Measurements from ENCODE around the gene LSM6.

The LSM6 gene
- total RNA-seq: 31.0 to 34.8 reads per million in 2 donors

- DNase-seq: peak; percentile 72
Observed at GRCh38 chr4:146175541-146176453, at the start of gene LSM6. Gene LSM6 (plus strand): TSS chr4:146175718. CDS start chr4:146182922, 7,204 bp downstream.

GRCh38 chr4:146132445-146132844, 43.1 kb upstream of the LSM6 start:
- no peak for DNase-seq

- DNase-seq: no peak
Observed at GRCh38 chr4:146134761-146135445, 40.6 kb upstream of the LSM6 start.

- DNase-seq: no peak
Observed at GRCh38 chr4:146135941-146136340, 39.6 kb upstream of the LSM6 start.

GRCh38 chr4:146142768-146143167, 32.8 kb upstream of the LSM6 start:
- no peak for DNase-seq

DNA sequence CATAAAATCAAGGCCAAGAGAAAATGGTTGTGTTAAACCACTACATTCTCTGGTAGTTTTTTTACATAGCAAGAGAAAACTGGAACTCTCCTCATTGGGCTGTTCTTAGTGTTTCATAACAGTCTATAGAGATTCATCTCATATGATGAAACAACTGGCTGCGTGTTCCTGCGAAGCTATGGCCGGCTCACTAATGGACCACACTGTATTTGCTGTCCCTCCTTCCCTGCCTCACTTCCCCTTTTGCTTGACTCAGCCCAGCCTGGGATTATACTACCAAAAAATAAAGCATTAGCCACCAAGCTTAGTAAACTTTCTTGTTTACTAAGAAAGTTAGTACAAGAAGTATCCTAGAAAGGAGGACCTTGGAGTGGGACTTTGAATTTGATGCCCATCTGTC, 31.6 kb upstream of the LSM6 start:
- DNase-seq: no peak

GRCh38 chr4:146146918-146147317, 28.6 kb upstream of the LSM6 start:
- DNase-seq: no peak

GRCh38 chr4:146148021-146148420, 27.5 kb upstream of the LSM6 start:
- DNase-seq: no peak

DNA sequence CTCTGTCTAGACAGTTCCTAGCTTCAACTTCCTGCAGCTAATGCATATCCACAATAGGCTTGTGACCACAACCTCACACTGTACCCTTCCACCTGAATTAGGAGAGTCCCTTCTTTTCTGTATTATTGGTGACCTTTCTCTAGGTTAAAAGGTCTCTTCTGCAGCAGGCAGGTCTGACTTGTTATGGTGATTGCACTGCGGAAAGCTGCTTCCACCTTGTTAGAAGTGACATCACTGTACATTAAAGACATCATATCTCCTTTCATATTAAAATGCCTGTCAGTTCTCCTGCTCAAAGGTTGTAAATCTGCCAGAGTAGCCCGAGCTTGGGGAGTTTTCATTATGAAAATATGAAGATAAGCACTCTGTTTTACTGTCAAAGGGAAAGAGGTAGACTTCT, 21.5 kb upstream of the LSM6 start:
- DNase-seq: no peak

DNA sequence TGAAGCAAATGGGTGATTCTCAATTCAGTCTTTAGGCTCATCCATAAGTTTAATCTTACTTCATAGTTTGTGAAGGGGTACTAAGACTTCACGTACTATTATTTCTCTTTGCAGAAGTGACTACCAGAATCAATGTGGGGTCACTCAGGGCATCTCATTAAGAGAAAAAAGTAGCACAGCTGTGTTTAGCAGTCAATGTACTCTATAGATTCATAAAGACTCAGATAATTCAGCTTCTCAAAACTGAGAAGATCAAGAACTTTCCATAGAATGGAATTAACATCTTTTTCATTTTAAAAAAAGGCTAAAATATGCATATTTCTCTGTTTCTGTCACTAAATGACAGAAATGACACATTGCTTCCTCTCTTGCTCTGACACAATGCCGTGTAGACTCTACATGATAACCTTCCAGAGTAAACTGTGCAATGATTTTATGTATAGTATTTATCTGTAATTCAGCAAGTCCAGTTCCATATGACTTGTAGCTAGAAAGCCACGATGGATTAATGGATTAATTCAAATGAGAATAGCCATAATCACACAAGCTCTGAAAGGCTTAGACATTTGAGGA, 20.3 kb upstream of the LSM6 start:
- DNase-seq: no peak

GRCh38 chr4:146158036-146158745, 17.3 kb upstream of the LSM6 start:
- no peak for DNase-seq

DNA sequence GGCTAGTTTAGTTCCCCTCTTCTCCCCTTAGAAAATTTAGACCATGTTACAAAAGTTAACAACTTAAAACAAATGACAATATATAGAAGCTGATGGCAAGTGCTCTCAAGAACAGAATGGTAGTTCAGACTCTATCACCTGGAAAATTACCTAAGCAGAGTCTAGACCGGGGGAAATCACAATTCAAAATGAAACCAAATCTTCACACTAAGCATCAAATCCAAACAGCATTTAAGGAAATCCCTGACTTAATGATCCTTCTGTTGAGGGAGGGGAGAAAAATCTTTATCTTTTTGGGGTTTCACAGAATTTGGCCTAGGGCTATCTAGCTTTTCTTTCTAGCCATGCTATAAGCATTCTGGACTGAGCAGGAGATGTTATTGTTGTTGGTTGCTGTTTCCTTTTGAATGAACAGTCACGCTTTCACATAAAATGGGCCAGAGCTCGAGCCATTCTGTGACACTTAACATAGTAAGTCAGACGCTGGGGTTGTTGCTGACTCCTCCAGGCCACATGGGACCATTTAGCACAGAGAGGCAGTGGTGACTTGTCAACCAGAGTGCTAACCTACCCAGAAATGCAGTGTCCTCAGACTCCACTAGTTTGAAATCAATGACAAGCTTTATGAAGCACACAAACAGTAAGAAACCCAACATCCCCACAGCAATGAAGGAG, 16.0 kb upstream of the LSM6 start:
- DNase-seq: no peak

GRCh38 chr4:146161243-146161642, 14.3 kb upstream of the LSM6 start:
- DNase-seq: no peak

DNA sequence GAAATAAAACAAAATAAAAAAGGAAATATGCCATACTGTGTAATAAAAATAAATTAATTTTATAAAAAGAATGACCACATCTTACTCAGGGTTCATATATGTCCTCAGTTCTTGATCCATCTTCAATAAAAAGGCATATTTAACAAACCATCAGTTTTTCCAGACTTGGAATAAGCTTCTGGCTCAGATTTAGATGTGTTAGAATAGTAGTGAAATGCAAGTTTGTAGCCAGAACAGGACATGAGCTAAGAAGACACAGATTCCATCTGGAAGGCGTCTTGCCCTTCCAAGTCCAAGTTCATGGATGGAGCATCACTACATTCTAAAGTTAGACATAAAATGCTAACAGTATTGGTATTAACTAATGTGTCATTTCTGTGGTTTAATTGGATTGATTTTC, 10.3 kb upstream of the LSM6 start:
- no peak for DNase-seq

- no peak for DNase-seq
Observed at GRCh38 chr4:146165840-146166239, 9.7 kb upstream of the LSM6 start.

DNA sequence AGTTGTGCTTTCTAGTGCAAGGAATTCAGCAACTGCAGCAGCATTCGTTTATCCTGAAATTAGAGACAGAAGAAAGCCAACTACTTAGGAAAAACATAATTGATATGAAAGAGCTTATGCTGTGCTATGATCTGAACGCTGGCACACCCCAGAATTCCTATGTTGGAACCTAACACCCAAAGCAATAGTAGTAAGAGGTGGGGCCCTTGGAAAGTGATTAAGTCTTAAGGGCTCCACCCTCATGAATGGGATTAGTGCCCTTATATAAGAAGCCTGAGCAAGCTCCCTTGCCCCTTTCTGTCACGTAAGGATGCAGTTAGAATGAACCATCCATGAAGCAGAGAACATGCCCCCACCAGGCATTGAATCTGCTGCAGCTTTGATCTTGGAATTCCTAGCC, 5.4 kb upstream of the LSM6 start:
- no peak for DNase-seq

DNA sequence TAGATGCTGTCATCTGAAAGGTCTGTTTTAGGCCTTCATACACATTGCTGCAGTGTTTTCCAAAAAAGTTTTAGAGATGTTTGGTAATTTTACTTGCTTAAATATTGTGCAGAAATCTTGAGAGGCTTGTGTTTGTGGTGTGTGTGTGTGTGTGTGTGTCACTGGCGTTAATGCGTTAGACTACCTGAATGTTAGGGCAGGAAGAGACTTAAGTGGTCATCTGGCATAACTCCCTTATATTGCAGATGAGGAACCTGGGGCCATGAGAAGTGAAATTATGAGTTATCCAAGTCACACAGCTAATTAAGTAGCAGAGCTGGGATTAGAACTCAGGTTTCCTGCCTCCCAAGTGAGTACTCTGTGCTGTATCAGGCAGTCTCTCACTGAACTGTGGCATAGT, 1.4 kb downstream of the LSM6 start:
- no peak for DNase-seq

DNA sequence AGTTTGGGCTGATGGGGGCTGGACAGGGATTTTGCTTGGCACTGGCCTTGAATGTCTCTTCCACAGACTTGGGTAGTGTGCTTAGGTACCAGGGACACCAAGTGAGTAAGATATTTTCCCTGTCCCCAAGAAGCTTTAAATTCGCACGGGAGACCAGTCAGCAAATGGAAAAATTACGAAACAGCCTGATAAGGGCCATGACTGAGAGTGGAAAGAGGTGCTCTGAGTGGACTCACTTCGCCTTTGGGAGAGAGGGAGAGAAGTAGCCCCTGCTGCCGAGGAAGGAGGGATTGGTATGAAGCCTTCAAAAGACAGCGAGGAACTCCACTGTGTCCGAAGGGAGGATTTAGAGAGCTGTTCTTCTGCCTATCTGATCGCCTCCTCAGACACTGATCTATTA, 2.6 kb downstream of the LSM6 start:
- no peak for DNase-seq

- DNase-seq: no peak
Observed at GRCh38 chr4:146179784-146180370, 4.4 kb downstream of the LSM6 start.

DNA sequence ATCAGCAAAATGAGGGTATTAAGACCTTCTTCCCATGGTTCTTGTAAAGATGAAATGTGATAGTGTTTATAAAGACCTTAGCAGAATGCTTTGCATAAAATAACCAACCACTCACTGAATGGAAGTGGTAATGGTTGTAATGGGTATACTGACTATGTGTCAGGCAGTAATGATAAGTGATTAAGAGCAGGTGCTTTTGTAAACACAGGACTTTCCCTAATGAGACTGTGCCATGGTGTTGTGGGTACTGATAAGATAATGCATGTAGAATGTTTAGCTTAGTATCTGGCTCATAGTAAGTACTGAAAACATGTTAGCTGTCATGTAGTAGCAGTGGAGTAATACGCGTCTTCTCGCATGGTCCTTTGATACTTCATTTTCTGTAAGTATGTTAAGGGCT, 6.9 kb downstream of the LSM6 start:
- no peak for DNase-seq

GRCh38 chr4:146183209-146183608, 7.7 kb downstream of the LSM6 start:
- DNase-seq: no peak

GRCh38 chr4:146186041-146186440, 10.5 kb downstream of the LSM6 start:
- no peak for DNase-seq
